ENCODE data around the gene GDF11.

GDF11 gene

GRCh38 chr12:55707841-55708694 lies 34.9 kb upstream of the GDF11 start, which contains the start of gene ITGA7:
ITGA7 (minus strand) TSS chr12:55707904; CDS start chr12:55707682, 222 bp downstream.
- DNase-seq = no peak

GRCh38 chr12:55708695-55709233 lies 34.2 kb upstream of the GDF11 start:
- DNase-seq = peak; percentile 49

- no peak for DNase-seq
Measured at GRCh38 chr12:55711786-55712553, 31.0 kb upstream of the GDF11 start.

- DNase-seq = no peak
Measured at GRCh38 chr12:55712700-55713415, 30.1 kb upstream of the GDF11 start.

GRCh38 chr12:55713721-55714120 lies 29.2 kb upstream of the GDF11 start:
- no peak for DNase-seq

- no peak for DNase-seq
Measured at GRCh38 chr12:55715169-55715764, 27.7 kb upstream of the GDF11 start.

- DNase-seq = peak; percentile 87
Measured at GRCh38 chr12:55715833-55716581, 26.9 kb upstream of the GDF11 start, which contains the start of gene BLOC1S1. BLOC1S1 (plus strand) TSS chr12:55716046; CDS start chr12:55716052, 6 bp downstream.

- DNase-seq = no peak
Measured at GRCh38 chr12:55716582-55716957, 26.4 kb upstream of the GDF11 start.

GRCh38 chr12:55717011-55718007 lies 25.6 kb upstream of the GDF11 start:
- no peak for DNase-seq

- no peak for DNase-seq
Measured at GRCh38 chr12:55718015-55718414, 24.9 kb upstream of the GDF11 start.

GRCh38 chr12:55718624-55719275 lies 24.2 kb upstream of the GDF11 start:
- DNase-seq = no peak

GRCh38 chr12:55719371-55719770 lies 23.6 kb upstream of the GDF11 start:
- DNase-seq = no peak

- DNase-seq = no peak
Measured at GRCh38 chr12:55720071-55720564, 22.8 kb upstream of the GDF11 start, which contains the start of gene RDH5. RDH5 (plus strand) TSS chr12:55720393; CDS start chr12:55721185, 792 bp downstream.

- DNase-seq = peak; percentile 99
Measured at GRCh38 chr12:55720894-55721444, 22.0 kb upstream of the GDF11 start.

GRCh38 chr12:55721601-55722213 lies 21.2 kb upstream of the GDF11 start:
- DNase-seq = no peak

GRCh38 chr12:55722948-55723347 lies 20.0 kb upstream of the GDF11 start:
- no peak for DNase-seq

- no peak for DNase-seq
Measured at GRCh38 chr12:55723516-55724225, 19.3 kb upstream of the GDF11 start.

All from MV-4-11 (cell line).